ENCODE data around the gene USP19.

Gene USP19

DNA sequence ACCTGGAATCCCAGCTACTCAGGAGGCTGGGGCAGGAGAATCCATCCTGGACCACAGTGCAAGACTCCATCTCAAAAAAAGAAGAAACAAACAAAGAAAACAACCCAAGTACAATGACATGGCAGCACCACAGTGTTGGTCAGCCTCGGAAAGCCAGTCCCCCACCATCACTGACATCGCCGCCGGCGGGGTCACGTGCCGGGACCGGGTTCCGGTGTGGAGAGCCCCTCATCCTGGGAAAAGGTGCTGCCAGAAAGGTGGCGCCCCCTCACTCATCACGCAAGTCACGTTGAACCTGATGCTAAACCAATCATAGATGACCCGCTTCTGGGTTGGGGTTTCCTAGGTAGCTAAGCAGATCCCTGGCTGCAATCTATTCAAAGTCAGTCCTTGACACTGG lies 44.5 kb downstream of the USP19 start:
- TF ChIP-seq, protein P1, sequence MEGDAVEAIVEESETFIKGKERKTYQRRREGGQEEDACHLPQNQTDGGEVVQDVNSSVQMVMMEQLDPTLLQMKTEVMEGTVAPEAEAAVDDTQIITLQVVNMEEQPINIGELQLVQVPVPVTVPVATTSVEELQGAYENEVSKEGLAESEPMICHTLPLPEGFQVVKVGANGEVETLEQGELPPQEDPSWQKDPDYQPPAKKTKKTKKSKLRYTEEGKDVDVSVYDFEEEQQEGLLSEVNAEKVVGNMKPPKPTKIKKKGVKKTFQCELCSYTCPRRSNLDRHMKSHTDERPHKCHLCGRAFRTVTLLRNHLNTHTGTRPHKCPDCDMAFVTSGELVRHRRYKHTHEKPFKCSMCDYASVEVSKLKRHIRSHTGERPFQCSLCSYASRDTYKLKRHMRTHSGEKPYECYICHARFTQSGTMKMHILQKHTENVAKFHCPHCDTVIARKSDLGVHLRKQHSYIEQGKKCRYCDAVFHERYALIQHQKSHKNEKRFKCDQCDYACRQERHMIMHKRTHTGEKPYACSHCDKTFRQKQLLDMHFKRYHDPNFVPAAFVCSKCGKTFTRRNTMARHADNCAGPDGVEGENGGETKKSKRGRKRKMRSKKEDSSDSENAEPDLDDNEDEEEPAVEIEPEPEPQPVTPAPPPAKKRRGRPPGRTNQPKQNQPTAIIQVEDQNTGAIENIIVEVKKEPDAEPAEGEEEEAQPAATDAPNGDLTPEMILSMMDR (IDR thresholded peaks at IDR 0.05; ENCODE audit: low read depth, low read length, missing control alignments): no peak
- H3K36me3 ChIP-seq (replicated peaks): peaks cover 57% of the 10 kb centered on the region
- H3K4me3 ChIP-seq (ENCODE audit: low read depth, low read length): no peak overlapping the region
- H3K27me3 ChIP-seq (replicated peaks): no peaks in the 10 kb centered on the region
- DNase-seq: no peak
- H3K27ac ChIP-seq: no peak overlapping the region
- in situ Hi-C loops (cut with HindIII; ENCODE audit: low pct_ligation_motif_present, low sequenced_read_pairs): no loop called here

Data from brain microvascular endothelial cell (primary cell).